Common myeloid progenitor, CD34-positive (primary cell): ENCODE results near the gene TUT1. TPM values are rescaled to one million over a fixed set of nuclear protein-coding genes. Genes with fewer than 3 reads are reported as not detected.

Experiments
- CTCF ChIA-PET: fragments of 350-600 bp; sonication (Branson Sonifier 250); formaldehyde crosslinking; loops from one replicate; lab custom pipeline; 2021; ENCODE audit warnings: antibody characterized with exemption; lab: Charles Lee
- POLR2A ChIA-PET: fragments of 350-600 bp; sonication (Branson Sonifier 250); formaldehyde crosslinking; loops from one replicate; lab custom pipeline; 2021; ENCODE audit warnings: antibody characterized with exemption; lab: Charles Lee
- DNase-seq, 3 donors: peaks; one replicate each; pipeline versions ENCODE4 v3.0.0 to v3.0.0-alpha.2; 2013
- H3K27ac ChIP-seq, 2 experiments: 1 replicate in 1 of 2; 2 replicates in 1 of 2; pipeline ENCODE4 v1.7.0; 2013; ENCODE audit warnings: inconsistent platforms in 2 of 2, low read length in 2 of 2, mild to moderate bottlenecking in 2 of 2, low read depth in 1 of 2, moderate library complexity in 1 of 2; ENCODE audit not compliant: severe bottlenecking in 2 of 2, insufficient read depth in 1 of 2, poor library complexity in 1 of 2
- H3K27me3 ChIP-seq, 5 experiments: replicated peaks in 2 of 5; 1 replicate in 3 of 5; 2 replicates in 2 of 5; pipeline versions ENCODE4 v1.6.1 to v1.7.0; 2013; ENCODE audit warnings: low read length in 4 of 5, mild to moderate bottlenecking in 2 of 5, moderate library complexity in 2 of 5, inconsistent platforms in 1 of 5; ENCODE audit not compliant: insufficient read depth in 5 of 5, control insufficient read depth in 4 of 5
- H3K36me3 ChIP-seq, 4 experiments: 1 replicate in 2 of 4; 2 replicates in 2 of 4; pipeline versions ENCODE4 v1.6.1 to v1.7.0; 2013; ENCODE audit warnings: low read length in 3 of 4, control low read depth in 1 of 4, mild to moderate bottlenecking in 1 of 4; ENCODE audit not compliant: control insufficient read depth in 4 of 4, insufficient read depth in 4 of 4
- H3K4me1 ChIP-seq, 4 experiments: 1 replicate in 3 of 4; 2 replicates in 1 of 4; pipeline versions ENCODE4 v1.6.1 to v1.7.1; 2013; ENCODE audit warnings: low read length in 3 of 4, mild to moderate bottlenecking in 3 of 4, control low read depth in 1 of 4, inconsistent platforms in 1 of 4, moderate library complexity in 1 of 4; ENCODE audit not compliant: control insufficient read depth in 4 of 4, insufficient read depth in 4 of 4; ENCODE audit errors: control extremely low read depth in 1 of 4
- H3K4me3 ChIP-seq, 7 experiments: 1 replicate in 4 of 7; 2 replicates in 3 of 7; pipeline versions ENCODE4 v1.5.1 to v1.7.0; 2013; ENCODE audit warnings: mild to moderate bottlenecking in 7 of 7, low read length in 6 of 7, moderate library complexity in 6 of 7, inconsistent platforms in 2 of 7, low read depth in 2 of 7, control low read depth in 1 of 7; ENCODE audit not compliant: insufficient read depth in 4 of 7, control insufficient read depth in 1 of 7; ENCODE audit errors: extremely low read depth in 1 of 7
- H3K9me3 ChIP-seq, 5 experiments: 1 replicate in 4 of 5; 2 replicates in 1 of 5; pipeline versions ENCODE4 v1.6.1 to v1.7.1; 2013; ENCODE audit warnings: low read length in 4 of 5, mild to moderate bottlenecking in 2 of 5, inconsistent platforms in 1 of 5, low read depth in 1 of 5, moderate library complexity in 1 of 5; ENCODE audit not compliant: control insufficient read depth in 4 of 5, insufficient read depth in 2 of 5; ENCODE audit errors: control extremely low read depth in 1 of 5
- WGBS: methylation state at CpG from one replicate; pipeline ENCODE4 v1.1.5; 2013; ENCODE audit not compliant: insufficient coverage; 5-methylcytosine and 5-hydroxymethylcytosine counted together
- polyA plus RNA-seq: library from polyadenylated mRNA; unstranded; fragments of 120-200 nt; gene quantifications from one replicate; pipeline ENCODE4 v1.2.1, GENCODE V29; 2013

The TUT1 gene, protein sequence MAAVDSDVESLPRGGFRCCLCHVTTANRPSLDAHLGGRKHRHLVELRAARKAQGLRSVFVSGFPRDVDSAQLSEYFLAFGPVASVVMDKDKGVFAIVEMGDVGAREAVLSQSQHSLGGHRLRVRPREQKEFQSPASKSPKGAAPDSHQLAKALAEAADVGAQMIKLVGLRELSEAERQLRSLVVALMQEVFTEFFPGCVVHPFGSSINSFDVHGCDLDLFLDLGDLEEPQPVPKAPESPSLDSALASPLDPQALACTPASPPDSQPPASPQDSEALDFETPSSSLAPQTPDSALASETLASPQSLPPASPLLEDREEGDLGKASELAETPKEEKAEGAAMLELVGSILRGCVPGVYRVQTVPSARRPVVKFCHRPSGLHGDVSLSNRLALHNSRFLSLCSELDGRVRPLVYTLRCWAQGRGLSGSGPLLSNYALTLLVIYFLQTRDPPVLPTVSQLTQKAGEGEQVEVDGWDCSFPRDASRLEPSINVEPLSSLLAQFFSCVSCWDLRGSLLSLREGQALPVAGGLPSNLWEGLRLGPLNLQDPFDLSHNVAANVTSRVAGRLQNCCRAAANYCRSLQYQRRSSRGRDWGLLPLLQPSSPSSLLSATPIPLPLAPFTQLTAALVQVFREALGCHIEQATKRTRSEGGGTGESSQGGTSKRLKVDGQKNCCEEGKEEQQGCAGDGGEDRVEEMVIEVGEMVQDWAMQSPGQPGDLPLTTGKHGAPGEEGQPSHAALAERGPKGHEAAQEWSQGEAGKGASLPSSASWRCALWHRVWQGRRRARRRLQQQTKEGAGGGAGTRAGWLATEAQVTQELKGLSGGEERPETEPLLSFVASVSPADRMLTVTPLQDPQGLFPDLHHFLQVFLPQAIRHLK
- polyA plus RNA-seq, result 17.3 TPM

GRCh38 chr11:62591448-62592145 lies at the start of gene TUT1:
TUT1 (minus strand) TSS chr11:62591523; CDS start chr11:62591485, 38 bp downstream.
- Histone ChIP-seq H3K27me3 (no peaks in the 10 kb centered on the region), H3K9me3 (no peaks in the 10 kb centered on the region), H3K4me1 (peaks cover 16 to 35% (median 29%) of the 10 kb centered on the region in 4 experiments), H3K4me3 (peak within 1 kb of the TSS; percentile 58 to 95 (median 89)), H3K36me3 (peaks cover 10 to 52% (median 43%) of the 10 kb centered on the region in 4 experiments), H3K27ac (peak within 1 kb of the TSS; percentile 93 to 99)
- POLR2A ChIA-PET, result interaction anchor here (0.6 to 2.7 kb wide), 24 partner anchors 10 to 250 kb away, joined by 3 to 30 read pairs (median 6); partner anchors contain the start of genes B3GAT3, C11orf98, CSKMT and EEF1G
- WGBS, result 0% methylated on average over 57 of the region's 58 CpGs
- CTCF ChIA-PET, result interaction anchor here (0.9 to 6.9 kb wide), 32 partner anchors 8 to 252 kb away, joined by 3 to 62 read pairs (median 4); partner anchors contain the start of genes C11orf98, CSKMT, EEF1G and GANAB
- peak; percentile 100 for DNase-seq

DNA sequence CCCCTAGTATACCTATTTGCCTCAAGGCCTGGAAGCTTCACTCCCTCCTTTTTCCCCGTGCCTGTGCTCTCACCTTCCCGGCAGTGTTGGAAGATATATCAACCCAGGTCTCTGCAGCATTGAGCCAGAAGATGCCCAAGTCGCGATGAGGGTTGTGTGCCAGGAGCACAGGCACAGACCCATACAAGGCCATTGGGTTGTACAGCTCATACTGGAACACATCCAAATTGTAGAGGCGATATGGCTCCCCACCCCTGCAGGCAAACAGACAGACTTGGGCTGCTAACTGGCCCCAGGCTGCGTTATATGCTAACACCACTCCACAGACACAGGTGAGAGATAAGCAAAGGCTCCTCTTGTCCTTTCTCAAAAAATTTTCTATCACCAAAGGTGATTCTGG lies 41.2 kb upstream of the TUT1 start:
- peaks cover 3 to 24% (median 11%) of the 10 kb centered on the region in 4 experiments for H3K4me1 ChIP-seq
- ChIA-PET POLR2A (no interaction called here), CTCF (interaction anchor here (1.0 to 1.5 kb wide), 3 partner anchors 15 to 44 kb away, joined by 3 to 4 read pairs (median 4); partner anchors contain the start of gene ROM1)
- H3K27ac ChIP-seq, result no peak overlapping the region
- 100% methylated on average over 6 of the region's 6 CpGs for WGBS
- peaks cover 36 to 84% (median 58%) of the 10 kb centered on the region in 4 experiments for H3K36me3 ChIP-seq
- no peaks in the 10 kb centered on the region for H3K9me3 ChIP-seq
- no peaks in the 10 kb centered on the region for H3K27me3 ChIP-seq
- H3K4me3 ChIP-seq, result no peak overlapping the region
- DNase-seq, result no peak

DNA sequence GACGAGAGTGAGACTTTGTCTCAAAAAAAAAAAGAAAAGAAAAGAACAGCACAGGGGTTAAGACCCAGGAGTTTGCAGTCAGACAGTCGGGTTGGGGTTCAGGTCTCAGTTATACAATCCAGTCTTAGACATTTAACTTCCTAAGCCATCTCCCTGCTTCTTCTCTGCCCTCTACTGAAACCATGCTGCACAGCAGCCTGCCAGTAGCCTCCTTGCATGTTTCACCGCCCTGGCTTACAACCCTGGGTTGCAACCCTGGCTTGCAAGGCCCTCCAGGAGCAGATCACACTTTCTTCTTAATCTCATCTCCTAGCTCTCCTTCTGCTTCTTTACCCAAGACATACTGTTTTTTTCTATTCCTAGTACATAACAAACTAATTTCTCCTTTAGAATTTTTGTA lies 36.4 kb upstream of the TUT1 start:
- Histone ChIP-seq H3K36me3 (peaks cover 32 to 78% (median 59%) of the 10 kb centered on the region in 4 experiments), H3K9me3 (no peaks in the 10 kb centered on the region), H3K27ac (no peak overlapping the region), H3K4me1 (peaks cover 0 to 14% (median 11%) of the 10 kb centered on the region in 4 experiments), H3K4me3 (no peak overlapping the region), H3K27me3 (no peaks in the 10 kb centered on the region)
- ChIA-PET CTCF (interaction anchor here (1.1 to 3.2 kb wide), 6 partner anchors 8 to 35 kb away, joined by 3 to 12 read pairs (median 4); partner anchors contain the start of genes GANAB and TUT1), POLR2A (no interaction called here)
- 94% methylated on average over 2 of the region's 3 CpGs for WGBS
- peak in 2 of 3 donors; percentile 58 to 62 for DNase-seq

GRCh38 chr11:62622476-62623089 lies 31.3 kb upstream of the TUT1 start:
- CTCF ChIA-PET, result interaction anchor here (0.6 to 4.6 kb wide), 6 partner anchors 12 to 133 kb away, joined by 3 to 18 read pairs (median 4); partner anchors contain the start of genes LBHD1 and UQCC3
- POLR2A ChIA-PET, result interaction anchor here (1.5 to 2.4 kb wide), 3 partner anchors 18 to 43 kb away, joined by 5 to 17 read pairs (median 5); partner anchors contain the start of genes C11orf98 and CSKMT
- peak in 1 of 3 donors; percentile 28 for DNase-seq
- no peaks in the 10 kb centered on the region for H3K9me3 ChIP-seq
- peaks cover 9 to 30% (median 25%) of the 10 kb centered on the region in 4 experiments for H3K36me3 ChIP-seq
- H3K27me3 ChIP-seq, result no peaks in the 10 kb centered on the region
- WGBS, result 96% methylated on average over 4 of the region's 7 CpGs
- H3K27ac ChIP-seq, result peak overlapping the region; percentile 72 to 83
- peaks cover 8 to 35% (median 30%) of the 10 kb centered on the region in 4 experiments for H3K4me1 ChIP-seq
- peak overlapping the region in 2 of 7 experiments; percentile 74 to 85 for H3K4me3 ChIP-seq

DNA sequence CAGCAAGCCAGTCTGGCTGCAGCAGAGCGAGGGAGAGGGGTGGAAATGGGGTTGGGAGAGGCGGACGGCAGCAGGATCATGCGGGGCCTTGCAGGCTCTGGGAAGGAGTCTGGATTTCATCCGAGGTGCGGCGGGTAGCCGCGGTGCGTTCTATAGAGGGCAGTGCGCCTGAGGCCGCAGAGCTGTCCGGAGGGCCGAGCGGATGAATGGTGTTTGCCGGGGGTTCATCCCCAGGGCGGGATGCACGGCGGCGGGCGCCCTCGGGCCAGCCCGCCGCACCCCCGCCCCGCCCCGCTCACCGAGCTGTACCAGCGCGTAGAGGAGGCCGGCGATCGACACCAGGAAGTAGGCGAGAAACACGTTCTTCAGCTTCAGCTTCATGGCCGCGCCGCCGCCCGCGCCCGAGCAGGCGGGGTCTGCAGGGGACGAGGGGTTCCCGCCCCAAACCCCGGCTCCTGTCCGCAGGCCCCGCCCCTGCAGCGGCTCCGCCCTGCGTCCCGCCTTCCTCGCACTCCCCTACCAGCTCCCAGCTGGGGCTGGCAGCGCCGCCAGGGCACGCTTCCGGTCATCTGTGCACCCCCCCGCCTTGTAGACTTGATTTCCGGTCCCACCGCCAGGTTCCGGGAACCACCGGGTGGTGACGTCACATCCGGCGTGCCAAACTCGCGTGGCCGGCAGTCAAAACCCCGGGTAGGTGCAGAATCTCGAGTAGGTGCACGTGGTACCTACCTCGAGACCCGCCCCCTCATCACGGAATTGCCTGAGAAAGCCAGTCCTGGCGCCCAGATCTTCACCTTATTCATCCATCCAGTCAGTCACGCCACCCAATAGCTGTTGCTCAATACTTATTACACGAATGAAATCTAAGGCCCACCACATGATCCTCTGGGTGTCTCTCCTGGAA lies 30.5 kb upstream of the TUT1 start, which contains the start of gene B3GAT3:
Gene B3GAT3 (minus strand): TSS at position 420 of the 904 bp plus-strand sequence. CDS start 39 bp downstream, at position 381.
- peak; percentile 94 to 97 (median 97) for DNase-seq
- Histone ChIP-seq H3K36me3 (peaks cover 8 to 30% (median 25%) of the 10 kb centered on the region in 4 experiments), H3K27ac (peak within 1 kb of the TSS; percentile 72 to 83), H3K4me3 (peak within 1 kb of the TSS; percentile 50 to 96 (median 78)), H3K9me3 (no peaks in the 10 kb centered on the region), H3K4me1 (peaks cover 8 to 35% (median 30%) of the 10 kb centered on the region in 4 experiments), H3K27me3 (no peaks in the 10 kb centered on the region)
- CTCF ChIA-PET, result interaction anchor here (0.7 to 4.6 kb wide), 8 partner anchors 11 to 50 kb away, joined by 3 to 18 read pairs (median 4); partner anchors contain the start of genes LBHD1 and UQCC3
- under 1% methylated on average over 56 of the region's 77 CpGs for WGBS
- POLR2A ChIA-PET, result interaction anchor here (0.5 to 2.4 kb wide), 7 partner anchors 10 to 362 kb away, joined by 3 to 17 read pairs (median 4); partner anchors contain the start of genes C11orf98, CSKMT, GANAB and TUT1
